OCI-M2 (cell line): ENCODE results near the gene TRPM5.

Experiments used
- DNase-seq: peaks from one replicate; lab custom pipeline; 2025; ENCODE audit not compliant: unreplicated experiment; lab: John Stamatoyannopoulos, UW

The TRPM5 gene

DNA sequence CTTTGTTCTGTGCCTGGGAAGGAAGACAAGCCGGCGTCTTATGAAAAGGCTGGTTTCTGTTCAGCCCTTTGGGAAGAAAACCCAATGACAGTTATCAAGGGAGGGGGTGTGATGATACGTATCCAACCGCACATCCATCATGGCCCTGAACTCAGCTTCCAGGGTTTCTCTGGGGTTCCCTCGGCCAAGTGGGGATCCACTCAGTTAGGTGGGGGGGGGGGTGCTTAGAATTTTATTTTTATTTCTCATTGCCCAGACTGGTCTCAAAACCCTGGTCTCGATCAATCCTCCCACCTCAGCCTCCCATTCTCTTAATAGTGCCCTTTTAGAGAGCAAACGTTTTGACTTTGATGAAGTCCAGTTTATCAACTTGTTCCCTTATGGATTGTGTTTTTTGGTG, 26.2 kb upstream of the TRPM5 start:
- DNase-seq: no peak

DNA sequence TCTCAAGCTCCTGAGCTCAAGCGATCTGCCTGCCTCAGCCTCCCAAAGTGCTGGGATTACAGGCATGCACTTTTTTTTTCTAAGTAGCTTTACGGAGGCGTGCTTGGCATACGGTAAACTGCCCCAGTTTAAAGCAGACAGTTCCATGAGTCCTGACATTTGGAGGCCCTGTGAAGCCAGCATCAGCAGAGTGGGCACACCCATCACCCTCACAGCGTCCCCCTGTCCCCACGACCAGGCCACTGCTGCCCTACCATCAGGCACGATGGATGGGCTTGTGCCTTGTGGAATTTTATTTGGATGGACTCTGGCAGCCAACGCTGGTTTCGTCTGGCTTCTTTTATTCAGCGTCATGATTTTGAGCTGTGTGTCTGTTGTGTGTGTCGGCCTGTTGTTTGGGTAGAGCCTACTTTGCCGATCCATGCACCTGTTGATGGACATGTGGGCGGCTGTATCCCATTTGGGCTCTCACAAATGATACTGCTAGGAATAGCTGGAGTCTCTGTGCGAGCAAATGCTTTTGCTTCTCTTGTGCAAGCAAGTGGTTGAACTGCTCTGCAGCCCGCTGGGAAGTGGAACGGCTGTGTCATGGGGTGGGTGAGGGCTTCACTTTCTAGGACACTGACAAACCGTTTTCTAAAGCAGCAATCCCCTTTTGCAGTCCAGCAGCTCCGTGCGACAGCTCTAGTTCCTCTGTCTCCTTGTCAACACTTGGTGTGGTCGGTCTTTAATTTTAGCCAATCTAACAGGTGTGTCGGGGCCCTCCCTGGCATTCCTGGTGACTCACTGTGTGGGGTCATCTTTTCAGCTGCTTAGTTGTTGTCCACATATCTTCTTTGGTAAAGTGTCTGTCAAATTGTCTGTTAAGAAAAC, 24.3 kb upstream of the TRPM5 start:
- DNase-seq: no peak

DNA sequence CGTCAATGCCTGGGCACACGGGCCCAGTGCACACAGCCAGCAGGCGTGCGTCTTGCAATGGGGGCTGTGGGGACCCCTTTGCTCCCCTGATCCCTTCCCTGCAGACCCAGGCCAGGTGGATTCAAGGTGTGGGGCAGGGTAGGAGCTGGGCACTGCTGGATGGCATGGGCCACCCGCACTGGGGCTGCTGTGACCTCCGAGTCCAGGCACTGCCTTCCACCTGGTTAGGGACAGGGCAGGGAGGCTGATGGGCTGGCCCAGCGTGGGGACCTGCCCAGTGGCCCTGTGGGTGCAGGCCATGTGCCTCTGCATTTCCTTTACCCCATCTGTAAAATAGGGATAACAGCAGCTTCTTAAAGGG, 23.4 kb upstream of the TRPM5 start:
- no peak for DNase-seq

DNA sequence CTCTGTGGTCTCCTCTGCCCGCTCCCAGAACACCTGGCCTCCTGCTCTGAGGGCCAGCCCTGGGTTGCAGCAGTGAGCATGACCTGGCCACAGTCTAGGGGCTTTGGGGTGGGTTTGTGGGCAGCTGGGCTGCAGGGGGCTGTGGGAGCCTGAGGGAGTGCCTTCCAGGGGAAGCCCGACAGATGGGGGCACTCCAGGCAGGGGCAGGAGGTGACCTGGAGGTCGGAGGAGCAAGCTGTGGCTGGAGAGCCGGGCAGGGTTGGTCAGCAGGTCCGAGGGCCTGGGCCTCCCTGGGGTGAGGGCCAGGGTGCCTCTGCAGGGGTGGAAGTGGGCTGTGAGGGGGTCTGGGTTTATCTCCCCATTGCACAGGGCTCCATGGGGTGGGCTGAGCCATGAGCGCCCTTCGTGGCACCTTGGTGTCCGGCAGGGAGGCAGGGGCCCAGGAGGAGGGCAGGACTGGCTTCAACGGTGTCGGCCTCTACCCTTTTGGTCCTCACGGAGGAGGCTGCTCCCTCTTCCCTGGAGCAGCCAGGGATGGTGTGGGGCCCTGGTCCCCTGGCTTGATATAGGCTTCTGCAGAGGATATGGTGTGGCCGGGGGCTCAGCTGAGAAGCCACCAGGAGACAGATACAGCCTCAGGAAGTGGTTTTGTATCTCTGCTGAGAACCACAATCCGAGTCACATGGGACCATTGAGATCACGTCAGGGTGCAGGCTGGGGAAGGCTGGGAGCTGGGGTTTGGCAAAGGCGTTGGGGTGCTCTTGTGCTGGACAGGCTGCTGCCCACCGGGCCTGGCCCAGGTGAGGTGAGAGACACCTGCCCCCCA, 22.8 kb upstream of the TRPM5 start:
- no peak for DNase-seq

DNA sequence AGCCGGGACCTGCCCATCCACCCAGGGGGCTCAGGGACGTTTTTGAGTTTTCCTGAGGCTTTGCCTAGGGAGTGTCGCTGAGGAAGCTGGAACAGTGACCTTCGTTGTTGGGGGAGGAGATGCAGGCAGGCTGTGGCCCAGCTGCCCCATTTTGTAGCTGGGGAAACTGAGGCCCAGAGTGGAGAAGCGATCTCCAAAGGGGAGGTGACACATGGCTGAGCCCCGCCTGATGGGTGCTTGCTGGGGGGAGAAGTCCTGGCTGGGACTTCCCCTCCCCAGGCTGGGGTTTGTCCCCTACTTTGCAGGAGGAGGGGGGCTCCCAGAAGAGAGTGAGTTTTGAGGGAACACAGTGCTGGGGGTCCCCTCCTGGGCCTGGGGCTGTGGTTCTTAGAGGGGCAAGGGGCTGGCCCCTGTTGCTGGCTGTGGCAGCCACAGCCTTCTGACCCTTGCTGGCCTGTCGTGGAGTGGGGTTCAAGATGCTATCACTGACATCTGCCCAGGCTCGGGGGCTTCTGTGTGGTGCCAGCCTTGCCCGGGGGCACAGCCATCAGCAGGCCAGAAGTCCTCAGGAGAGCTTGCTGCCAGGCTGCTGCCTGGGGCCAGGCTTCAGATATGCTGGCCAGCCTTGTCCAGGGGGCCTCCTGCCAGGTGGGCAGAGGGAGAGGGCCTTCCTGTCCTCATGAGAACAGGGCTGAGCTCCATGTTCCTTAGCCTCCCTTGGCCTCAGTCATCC, 21.9 kb upstream of the TRPM5 start:
- no peak for DNase-seq

DNA sequence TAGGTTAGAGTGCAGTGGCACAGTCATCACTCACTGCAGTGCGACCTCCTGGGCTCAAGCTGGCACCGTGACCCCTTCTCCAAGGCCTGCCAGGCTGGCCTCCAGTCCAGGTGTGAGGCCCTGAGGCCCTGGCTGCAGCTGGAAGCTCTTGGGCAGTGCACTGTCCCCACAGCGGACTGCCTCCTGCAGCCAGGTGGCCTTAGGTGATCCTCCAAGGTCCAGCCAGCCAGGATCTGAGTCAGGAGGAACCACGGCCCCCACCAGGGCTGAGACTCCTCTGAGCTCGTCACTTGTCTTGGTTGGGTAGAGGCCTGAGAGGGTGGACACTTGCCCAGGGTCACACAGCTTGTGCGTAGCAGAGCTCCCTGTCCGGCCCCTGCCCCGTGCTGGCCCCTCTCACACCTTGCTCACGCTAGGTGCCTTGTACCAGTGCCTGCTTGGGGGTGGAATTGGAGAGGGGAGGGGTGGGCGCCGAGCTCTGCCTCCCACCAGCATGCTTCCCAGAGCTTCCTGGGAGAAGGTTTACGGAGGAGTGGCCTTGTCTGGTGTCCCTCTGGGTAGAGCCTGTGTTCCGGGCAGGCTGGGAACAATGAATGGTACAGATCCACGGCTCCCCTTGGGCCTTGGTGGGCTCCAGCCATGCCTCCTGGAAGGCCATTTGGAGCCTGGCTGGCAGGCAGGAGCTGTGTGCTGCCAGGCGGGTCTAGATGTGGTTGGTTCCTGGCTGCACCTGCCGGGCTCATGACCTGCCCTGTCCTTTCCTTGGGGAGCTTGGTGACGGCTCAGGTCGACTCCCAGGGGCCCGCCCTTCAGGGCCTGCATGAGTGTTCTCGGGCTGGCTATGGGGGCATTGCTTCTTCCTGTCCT, 21.1 kb upstream of the TRPM5 start:
- DNase-seq: no peak

DNA sequence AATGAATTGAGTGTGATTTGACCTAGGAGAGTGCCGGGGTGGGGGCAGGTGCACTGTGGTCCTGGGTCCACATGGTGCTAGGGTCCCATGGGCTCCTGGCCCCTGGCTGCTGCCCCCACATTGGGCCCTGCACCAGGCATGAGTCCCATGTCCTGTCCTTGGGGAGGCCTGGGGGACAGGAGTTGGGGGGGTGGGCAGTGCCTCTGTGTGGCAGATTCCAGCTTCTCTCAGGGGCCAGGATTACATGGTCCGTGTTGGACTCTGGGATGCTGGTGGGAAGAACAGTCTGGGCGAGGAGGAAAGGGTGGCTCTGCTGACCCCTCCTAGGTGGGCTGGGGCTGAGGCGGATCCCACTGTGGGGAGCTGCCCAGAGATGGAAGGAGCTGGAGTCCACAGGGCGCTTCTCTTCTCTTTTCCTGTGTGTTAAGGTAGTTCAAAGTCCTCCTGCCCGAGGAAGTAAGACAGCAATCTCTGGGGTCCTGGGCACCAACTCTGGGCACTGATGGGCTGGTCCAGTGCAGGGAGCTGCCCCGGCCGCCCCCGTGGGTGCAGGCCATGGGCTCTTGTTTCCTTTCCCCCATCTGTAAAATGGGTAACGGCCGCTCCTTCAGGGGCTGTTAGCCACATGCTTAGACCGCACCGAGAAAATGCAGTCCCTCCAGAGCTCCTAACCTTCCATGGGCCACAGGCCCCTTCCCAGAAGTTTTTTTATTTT, 20.3 kb upstream of the TRPM5 start:
- no peak for DNase-seq

DNA sequence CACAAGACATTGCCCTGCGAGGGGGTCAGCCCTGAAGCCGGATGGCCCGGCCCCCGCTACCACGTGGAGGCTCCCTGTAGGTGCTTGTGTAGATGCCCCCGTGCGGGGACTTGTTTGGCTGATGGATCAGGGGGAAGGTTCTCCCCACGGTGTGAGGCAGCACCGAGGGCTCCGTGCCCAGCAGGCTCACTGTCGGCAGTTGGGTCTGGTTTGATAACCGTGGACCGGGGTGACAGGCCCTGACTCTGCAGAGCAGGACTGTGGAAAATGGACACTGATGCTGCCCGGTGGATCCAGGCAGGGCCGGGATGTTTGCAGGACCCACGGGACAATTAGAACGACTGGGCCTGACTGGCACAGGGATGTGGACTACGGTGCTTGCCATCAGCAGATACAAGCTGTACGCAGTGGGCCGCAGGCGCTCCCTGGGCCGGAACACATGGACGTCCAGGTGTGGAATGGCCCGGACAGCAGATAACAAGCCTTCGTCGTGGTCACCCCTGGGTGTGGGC, 19.5 kb upstream of the TRPM5 start:
- DNase-seq: no peak

DNA sequence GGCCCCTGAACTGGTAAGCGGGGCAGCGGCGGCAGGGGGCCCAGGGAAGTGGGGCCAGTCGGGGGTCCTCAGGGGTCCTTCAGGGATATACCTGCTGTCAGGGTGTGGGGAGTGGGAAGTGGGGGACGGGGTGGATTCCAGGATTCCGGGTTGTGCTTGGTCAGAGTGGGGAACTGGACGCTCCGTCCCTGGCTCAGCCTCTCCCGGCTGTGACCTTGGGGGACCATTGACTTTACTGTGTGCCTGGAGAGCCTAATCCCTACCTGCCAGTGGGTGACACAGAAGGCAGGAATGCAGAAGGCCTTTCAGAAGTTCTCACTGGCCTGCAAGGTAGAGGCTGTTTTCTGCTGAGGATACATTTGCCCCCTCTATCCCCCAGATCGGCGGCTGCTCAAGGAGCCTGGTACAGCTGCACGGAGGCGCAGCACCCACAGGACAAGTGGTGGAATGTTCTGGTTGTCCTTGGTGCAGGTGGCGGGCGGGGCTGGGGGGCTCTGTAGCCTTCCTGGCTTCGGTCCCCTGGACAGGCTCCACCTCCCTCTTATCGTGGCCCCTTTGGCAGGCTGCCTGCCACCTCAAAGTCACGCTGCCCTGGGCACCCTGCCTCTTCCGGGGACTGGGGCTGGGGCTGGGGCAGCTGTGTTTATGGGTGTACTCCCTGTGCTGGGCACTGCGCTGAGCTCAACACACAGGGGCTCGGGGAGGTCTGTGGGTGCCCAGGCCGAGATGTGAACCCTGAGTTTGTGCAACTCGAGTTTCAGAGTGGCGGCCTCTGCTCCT, 18.9 kb upstream of the TRPM5 start:
- no peak for DNase-seq

DNA sequence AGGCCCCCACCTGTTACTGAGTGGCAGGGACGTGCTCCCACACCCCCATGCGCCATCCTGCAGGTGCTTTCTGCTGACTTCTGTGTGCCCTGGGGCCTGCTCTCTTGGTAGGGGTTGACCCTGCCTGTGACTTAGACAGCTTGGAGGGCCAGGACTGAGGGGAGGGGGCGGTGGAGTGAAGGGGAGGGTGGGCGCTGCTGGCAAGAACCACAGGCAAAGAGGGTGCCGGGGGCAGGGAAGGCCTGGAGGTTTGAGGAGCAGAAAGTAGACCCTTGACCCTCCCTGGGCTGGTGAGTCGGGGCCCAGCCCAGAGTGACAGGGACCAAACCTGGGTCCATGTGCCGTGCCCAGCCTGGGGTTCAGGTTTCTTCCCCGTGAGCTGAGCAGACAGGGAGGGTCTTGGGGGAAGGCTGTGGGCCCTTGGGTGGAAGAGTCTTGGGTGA, 18.2 kb upstream of the TRPM5 start:
- DNase-seq: no peak

DNA sequence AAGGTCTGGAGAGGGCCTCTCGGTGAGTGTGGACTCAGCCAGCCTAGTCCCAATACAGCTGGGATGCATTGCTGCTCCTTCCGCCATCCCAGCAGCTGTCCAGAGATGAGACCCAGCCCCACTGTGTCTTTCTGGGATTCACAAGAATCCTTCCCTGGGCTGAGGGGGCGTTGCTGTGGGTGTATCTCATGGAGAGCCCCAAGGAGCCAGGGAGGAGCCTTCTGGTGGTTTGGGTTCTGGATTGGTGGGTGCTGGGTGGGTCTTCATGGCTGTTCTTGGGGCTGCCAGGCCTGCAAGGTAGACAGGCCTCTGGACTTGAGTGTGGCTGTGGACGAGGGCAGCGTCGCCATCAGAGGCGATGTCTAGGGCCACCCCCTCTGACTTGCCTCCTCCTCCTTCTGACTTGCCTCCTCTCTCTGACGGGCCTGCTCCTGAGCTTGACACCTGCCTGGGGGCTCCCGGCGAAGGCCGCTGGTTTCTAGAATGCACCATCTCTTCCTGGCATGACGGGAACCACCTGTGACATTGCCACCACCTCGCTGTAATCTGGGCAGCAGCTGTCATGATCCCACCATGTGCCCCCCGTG, 17.7 kb upstream of the TRPM5 start:
- no peak for DNase-seq

DNA sequence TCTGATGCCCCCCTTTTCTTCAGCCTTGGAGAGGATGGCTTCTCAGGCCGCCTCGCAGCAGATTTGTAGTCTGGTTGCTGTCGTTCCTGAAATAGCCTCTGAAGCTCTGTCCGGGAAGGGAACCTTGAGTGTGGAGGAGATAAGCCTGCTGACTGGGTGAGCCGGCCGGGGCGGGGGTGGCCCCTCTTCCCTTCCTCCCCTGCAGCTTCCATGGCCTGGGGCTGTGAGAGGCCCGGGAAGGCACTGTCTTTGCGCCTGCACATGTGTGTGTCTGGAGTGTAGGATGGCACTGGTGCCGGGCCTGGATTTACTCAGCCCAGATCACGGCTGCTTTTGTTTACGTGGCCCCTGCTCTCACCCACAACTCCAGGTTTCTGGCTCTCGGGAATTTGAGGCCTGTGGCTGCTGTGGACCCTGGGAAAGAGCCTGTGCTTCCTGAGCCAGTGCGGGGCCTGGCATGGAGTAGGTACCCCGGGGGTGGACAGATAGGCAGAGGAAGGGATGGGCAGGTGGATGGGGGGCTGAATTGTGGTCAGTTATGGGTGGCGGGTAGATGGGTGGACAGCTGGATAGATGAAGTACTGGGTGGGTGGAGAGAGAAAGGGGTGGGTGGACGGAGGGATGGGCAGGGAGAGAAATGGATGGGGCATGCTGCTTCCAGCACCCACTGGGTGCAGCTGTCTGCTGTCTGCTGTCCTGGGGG, 17.1 kb upstream of the TRPM5 start:
- DNase-seq: no peak

DNA sequence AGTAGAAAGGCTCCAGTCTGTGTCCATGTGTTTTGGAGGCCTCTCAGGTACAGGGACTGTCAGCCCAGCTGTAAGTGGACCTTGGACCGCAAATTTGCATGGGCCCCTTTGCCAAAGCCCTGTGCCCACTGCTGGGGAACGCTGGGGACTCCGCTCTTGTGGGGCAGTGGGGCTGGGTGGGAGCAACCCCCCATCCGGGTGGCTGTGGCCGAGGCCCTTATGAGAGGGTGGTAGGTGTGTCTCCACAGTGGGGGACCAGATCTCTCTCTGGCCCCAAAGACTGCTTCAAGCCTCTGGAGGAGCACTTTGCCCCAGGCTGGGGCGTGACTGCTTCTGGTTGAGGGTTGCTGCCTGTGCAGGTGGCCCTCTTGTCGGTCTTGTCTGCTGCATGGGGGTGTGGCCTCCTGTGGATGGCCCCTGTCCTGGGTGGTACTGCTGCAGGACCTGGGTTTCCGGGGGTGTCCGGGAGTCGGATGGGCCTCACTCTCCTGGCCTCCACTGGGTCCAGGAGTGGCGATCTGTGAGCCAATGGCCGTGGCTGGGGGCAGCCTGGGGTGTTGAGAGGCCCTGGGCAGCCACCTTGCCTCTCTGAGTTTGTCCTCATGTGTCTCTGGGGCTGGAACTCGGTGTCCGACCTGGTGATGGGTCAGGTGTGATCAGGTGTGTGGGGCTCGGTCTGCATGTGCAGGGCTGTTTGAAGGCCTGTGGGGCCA, 16.4 kb upstream of the TRPM5 start:
- no peak for DNase-seq

DNA sequence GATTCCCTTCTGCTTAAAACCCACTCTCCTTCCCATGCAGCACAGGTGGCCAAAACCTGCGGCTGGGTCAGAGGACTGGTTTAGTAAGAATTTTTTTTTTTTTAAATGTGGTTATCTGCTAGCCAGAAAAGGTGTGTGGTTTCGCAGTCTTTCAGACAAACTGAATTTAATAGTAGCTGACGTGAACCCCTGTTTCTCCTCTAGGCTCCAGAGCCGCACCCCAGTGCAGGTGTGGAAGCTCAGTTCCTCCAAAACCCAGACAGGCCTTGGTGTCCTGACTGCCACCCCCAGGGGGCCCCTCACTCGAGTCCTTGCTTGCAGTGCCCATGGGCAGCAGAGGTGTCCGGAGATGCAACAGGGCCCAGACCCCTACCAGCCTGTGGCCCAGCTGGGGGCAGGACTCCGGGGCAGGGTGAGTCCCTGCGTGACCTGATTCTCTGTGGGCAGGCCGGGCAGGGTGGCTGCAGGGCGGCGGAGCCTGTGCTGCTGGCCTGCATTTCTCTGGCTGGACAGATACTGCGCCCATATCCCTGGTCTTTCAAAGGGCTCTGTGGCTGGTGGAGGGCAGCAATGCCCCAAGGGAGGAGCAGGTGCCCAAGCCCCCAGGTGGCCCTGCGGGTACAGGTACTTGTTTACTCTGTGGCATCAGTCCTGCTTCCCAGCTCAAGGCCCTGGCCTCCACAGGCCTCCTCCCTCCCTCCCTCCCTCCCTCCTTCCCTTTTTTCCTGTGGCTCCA, 15.7 kb upstream of the TRPM5 start:
- no peak for DNase-seq

DNA sequence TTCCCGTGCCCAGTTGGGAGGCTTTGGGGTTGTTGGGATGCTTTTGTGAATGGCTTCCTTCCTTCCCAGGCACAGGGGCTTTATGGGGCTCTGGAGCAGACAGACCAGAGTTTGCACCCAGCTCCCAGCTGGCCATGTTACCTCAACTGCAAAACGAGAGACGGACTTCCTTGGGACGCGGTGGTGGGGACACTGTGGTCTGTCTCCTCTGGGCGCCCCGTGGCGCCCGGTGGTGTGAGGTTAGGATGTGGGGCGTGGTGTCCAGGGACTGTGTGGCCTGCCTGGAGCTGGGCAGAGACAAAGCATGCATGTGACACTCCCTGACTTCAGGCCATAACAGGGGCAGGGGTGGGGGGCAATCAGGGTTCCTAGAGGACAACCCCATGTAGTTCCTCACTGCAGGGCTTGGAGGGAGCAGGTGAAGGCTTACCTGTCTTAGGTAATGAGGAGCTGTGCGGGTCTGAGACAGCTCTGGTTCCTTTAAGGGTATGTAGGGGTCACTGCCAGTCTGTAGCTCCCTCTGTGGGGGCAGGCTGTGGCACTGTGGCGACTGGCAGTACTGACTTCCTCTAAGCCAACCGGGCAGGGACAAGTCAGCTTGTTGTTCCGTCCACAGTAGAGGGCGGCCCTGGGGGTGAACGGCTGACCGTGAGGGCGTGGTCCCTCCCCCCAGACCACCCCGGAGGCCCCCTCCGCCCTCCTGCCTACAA, 14.9 kb upstream of the TRPM5 start:
- no peak for DNase-seq

DNA sequence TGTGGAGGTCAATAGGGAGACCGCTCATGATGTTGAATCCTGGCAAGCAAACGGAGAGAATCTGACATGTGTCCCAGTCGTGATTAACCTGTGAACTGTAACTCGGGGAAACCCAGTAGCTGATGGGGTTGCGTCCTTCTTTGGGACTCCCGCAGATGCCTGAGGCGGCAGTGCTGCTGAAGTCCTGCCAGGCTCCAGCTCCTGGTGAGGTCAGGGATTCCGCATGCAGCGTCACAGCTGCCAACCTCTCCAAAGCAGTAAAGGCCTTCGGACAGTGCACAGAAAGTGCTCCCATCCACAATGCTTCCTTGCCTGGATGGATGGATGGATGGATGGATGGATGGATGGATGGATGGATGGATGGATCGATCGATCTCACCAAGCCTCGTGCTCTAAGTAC, 14.0 kb upstream of the TRPM5 start:
- DNase-seq: no peak
